Inferior parietal cortex (tissue), 1 donor: ENCODE measurements around the gene PLA2G15.

Source experiments
- DNase-seq: peaks from one replicate; pipeline ENCODE4 v3.0.0-alpha.2; 2016; ENCODE audit errors: extremely low spot score

PLA2G15 gene, protein sequence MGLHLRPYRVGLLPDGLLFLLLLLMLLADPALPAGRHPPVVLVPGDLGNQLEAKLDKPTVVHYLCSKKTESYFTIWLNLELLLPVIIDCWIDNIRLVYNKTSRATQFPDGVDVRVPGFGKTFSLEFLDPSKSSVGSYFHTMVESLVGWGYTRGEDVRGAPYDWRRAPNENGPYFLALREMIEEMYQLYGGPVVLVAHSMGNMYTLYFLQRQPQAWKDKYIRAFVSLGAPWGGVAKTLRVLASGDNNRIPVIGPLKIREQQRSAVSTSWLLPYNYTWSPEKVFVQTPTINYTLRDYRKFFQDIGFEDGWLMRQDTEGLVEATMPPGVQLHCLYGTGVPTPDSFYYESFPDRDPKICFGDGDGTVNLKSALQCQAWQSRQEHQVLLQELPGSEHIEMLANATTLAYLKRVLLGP

DNA sequence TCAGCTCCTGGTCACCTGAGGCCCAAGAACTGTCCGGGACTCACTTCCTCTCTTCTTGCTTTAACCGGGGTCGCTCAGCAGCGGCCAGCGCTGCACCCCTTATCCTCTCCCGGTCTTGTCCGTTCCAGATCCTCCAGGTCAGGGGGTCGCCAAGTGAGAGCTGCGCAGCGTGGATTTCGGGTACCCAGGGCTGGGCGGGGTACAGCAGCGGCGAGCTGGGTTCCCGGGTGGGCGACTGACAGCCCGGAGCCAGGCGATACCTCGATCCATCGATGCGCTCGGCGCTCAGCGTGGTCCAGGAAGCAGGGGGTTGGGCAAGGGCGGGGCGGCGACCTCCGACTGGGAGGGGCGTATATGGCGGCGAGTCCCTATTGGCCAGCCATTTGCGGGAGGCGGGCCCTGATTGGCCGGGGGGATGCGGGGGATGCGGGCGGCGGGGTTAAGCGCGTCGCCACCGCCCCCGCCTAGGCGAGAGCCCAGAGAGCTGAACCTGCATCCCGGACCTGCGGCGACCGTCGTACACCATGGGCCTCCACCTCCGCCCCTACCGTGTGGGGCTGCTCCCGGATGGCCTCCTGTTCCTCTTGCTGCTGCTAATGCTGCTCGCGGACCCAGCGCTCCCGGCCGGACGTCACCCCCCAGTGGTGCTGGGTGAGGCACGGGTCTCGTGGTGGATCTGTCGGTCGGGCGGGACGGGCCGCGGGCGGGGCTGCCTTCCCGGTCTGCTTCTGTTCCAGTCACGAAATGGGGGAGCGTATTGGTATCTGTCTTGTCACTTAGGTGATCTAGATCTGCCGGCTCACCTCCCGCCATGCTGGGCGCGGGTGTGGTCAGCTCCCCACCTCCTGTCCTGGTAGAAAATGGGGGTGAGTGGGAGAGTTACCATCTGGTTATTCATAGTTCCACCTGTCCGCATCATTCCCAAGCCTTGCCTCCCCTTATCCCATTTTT lies at the start of gene PLA2G15:
TSS of gene PLA2G15 (plus strand) at position 471 of the 951 bp plus-strand sequence. CDS start at position 525, 54 bp downstream.
- DNase-seq = peak; percentile 84

DNA sequence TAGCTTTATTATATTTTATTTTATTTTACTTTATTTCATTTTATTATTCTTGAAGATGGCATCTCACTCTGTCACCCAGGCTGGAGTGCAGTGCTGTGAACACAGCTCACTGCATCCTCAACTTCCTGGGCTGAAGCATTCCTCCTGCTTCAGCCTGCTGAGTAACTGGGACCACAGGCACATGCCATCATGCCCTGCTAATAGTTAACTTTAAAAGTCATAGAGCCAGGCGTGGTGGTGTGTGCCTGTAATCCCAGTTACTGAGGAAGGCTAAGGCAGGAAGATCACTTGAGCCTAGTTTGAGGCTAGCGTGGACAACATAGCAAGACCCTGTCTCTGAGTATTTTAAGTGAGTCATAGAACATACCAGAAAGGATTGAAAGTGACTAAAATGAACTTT lies 47.9 kb upstream of the PLA2G15 start:
- DNase-seq = no peak

DNA sequence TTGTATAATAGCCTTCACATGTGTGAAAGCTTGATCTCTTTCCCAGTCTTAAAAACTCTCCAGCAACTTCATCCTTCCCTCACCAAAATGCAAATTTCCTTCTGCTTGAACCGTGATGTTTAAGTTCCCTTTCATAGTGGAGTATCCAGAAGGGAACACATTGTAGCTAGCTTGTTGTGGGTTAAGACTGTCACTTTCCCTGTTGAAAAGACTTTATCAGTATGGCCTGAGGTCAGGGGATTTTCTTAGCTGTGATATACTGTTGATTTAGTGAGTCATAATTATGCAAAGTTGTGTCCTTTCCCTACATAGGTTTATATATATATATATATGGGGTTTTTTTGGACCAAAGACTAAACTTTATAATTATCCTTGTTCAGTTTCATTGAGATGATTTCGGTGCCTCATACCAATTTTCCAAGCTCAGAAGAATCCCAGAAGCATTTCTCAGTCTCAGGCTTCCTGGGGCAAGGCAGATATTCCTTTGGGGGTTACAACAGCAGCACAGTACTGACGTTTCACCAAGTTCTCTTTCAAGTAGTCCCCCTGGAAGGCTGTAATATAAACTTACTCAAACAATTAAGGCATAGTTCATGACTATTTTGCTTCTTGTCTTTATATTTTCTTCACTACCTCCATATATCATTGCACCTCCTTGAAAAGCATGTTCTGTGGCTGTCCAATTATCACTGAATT lies 44.9 kb upstream of the PLA2G15 start:
- DNase-seq = no peak

DNA sequence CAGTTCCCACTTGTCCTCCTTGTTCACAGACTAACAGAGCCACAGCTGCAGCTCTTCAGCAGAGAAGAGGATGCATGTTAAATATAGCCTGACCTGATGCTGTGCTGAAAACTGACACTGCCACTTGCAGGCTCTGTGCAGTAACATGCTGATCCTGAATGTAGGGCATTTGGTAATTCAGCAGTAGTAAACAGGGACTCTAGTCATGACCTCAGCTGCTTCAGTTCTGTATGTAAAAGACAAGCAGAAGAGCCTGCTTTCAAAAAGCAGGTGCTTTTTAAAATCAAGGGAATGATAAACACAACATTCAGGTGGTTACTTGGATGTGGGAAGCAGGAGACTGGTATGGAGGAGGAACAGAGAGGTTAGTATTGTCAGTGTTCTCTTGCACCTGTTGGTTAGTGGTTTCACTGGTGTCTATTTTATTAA lies 43.1 kb upstream of the PLA2G15 start:
- peak; percentile 23 for DNase-seq

DNA sequence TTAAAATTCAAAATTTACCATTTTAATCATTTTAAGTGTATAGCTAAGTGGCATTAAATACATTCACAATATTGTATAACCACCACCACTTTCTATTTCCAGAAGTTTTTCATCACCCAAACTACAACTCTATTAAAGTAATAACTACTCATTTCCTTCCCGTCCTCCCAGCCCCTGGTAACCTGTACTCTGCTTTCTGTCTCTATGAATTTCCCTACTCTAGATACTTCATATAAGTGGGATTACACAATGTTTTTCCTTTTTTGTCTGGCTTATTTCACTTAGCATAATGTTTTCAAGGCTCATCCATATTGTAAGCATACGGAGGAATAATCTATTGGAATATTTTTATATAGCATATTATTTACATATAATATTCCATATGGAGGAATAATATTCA lies 38.9 kb upstream of the PLA2G15 start:
- DNase-seq = no peak

DNA sequence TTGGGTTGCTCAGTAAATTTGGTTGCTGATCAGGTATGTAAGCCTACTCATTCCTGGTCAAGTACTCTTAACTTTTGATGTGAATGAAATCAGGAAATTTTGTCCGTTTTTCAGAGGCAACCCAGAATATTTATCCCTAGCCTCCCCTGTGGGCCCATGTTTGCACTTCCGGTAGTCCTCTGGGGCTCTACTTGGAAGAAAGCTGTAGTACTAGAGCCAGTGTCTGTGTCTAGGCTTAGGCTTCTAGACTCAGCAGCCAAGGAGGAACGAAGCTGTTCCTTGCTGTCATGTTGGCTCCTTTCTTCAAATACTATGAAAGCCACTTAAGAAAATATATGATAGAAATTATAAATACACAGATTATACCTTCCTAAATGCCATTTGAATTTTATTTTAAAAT lies 30.4 kb upstream of the PLA2G15 start:
- no peak for DNase-seq

DNA sequence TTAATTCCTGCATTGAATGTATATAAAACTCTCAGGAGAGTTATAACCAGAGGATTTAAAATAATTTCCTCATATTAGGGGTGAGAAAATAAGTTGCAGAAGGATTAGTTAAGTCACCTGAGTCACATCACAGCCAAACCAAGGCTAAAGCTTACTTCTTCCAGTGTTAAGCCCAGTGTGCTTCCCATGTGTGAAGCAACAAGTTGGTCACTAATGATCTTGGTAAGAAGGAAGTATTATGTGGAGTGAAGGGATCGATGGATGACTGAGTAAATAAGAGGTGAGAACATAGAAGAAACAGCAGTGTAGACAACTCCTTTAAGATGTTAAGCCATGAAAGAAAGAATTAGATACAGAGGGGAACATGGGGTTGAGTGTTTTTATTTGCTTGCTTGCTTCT lies 29.9 kb upstream of the PLA2G15 start:
- no peak for DNase-seq

DNA sequence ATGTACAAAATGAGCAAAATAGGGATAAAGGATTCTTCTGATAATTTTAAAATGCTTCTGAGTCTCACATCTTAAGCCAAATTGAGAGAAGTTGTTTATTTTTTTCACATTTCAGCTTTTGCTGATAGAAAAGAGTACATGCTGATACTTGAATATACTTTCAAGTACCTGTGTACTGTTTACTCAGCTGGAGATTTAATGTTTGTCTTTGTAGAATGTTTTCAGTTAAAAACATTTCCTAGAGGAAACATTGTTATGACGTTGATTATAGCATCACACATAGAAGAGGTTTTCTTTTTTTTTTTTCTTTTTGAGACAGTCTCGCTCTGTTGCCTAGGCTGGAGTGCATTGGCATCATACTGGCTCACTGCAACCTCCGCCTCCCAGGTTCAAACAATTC lies 28.9 kb upstream of the PLA2G15 start:
- DNase-seq = no peak

DNA sequence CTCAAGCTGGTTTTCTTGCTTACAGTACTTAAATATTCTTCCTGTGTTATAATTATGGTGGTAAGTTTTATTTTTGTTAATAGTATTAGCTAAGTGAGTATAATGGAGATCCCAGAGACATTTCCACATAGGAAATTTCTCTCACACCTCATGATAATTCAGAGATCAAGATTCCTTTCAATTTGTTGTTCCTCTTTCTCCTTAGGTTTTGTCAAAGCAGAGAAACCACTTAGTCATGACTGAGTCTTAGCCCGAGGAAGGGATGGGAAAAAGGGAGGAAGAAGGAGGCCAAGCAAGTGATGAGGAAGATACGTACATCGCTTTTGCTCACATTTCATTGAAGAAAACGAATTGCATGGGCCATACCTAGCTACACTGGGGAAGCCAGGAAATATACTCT lies 27.7 kb upstream of the PLA2G15 start:
- no peak for DNase-seq

DNA sequence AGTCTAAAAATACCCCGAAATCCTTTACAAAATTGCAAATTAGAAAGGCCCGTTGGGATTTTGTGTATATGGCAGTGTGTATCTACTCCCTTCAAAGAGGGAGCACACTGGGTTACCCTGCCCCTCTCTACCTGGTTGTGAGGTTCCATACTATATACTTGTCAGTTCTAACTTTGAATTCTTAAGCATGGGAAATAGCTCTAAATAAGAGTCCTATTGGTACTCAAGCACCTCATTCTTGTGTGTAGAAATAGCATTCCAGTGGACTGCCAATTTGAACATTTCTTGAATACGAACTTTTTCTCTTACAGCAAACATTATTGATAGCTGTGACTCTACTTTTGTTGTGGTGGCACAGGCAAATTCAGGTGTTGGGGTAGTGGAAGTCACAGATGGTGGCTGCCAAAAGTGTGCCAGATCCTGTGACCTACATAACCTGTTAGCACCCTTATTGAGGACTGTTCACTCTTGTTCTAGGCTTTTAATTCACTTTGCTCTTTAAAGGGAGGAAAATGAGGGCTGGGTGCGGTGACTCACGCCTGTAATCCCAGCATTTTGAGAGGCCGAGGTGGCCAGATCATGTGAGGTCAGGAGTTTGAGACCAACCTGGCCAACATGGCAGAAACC lies 25.3 kb upstream of the PLA2G15 start:
- no peak for DNase-seq

DNA sequence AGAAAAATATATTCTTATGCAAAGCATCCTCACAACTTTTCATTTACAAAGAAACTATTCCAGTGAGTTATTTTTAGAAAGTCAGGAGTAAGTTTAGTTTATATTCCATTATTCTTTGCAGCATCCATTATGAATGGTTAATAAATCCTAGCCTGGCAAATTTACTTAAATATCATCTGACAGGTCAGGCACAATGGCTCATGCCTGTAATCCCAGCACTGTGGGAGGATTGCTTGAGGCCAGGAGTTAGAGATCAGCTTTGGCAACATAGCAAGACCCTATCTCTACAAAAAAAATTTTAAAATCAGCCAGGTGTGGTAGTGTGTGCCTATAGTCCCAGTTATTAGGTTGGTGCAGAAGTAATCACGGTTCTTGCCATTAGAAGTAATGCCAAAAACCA lies 22.1 kb upstream of the PLA2G15 start:
- no peak for DNase-seq

DNA sequence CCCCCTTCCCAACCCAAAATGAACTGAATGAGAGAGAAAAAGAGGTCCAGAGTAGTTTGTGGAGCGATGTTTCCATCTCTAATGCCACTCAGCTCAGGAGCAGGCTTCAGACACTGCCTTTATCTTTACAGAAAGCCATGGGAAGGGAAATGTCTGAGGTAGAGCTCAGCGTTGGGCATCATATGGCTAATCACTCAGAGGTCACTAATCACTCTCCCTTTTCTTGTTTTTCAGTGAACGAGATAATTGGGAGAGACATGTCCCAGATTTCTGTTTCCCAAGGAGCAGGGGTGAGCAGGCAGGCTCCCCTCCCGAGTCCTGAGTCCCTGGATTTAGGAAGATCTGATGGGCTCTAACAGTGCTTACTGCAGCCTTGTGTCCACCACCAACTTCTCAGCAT lies 19.1 kb upstream of the PLA2G15 start:
- no peak for DNase-seq

DNA sequence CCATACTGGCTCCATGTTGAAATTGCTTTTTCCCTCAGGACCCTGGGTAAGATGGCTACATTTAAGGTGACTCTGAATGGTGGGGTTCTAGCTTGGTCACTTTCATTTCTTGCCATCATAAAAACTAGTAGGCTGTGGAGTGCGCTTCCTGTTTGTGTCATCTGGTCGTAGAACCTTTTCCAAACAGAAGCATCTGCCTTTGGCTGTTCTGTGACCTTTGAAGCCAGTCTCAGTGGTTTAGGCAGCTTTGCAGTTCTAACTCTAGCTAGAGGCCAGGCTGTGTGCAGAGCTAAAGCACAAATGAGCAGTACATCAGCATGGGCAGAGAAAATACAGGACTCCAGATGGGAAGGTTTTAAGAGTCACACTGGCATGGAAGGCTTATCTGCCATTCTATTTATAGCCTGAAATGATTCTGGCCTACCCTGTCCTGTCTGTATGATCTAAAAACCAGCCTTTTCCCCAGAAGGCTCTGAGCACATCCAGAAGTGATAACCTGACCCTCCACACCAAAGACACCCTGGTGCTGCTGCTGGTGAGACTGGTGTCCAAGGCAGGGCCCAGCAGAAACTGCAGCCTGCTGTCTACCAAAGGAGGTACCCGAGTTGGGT lies 17.9 kb upstream of the PLA2G15 start:
- DNase-seq = no peak

DNA sequence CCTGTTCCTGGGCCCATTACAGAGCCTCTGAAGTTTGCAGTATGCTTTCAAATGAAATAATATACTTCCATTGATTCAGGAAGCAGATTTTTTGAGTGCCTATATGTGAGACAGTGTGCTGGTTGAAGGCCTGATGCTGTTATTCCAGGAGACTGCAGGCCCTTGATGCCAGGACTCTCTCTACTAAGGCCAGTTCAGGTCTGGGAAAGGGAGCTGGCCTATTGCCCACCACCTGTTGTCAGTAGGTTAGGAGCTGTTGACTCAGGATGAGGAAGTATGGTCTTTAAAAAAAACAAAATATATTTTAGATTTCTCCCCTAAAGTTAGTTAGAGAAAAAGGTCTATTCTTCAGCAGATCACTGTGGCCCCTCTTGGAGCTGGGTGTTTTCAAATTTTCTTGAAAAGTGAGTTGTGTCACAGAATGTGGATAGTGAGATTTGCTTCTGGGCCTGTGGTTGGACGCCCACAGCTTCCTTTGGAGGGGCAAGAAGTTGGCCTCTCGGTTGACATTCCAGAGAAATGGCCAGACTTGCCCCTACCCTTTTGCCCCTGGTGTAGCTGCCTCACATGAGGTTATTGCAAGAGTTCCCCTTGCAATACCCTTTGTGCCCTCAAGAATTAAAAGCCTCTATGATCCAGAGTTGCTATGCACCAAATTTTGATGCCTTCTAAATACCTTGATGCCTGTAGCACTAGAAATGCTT lies 17.2 kb upstream of the PLA2G15 start:
- no peak for DNase-seq

DNA sequence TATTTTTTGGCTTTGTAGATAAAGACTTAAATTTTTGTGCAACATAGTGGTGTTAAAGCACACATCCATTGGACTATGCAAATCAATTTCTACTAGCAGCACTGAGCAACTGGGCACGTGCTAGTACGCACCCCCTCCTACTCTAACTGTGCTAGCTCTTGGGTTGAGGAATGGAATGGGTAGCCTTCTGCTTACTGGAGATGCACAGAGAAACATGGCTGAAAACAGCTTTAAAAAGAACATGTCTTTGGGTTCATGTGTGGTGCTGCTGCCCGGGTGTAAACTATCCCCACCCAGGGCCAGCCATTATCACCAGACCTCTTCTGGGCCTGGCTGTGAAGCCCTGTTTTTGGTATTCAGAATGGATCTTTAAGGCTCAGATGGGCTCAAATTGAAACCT lies 16.5 kb upstream of the PLA2G15 start:
- DNase-seq = no peak

DNA sequence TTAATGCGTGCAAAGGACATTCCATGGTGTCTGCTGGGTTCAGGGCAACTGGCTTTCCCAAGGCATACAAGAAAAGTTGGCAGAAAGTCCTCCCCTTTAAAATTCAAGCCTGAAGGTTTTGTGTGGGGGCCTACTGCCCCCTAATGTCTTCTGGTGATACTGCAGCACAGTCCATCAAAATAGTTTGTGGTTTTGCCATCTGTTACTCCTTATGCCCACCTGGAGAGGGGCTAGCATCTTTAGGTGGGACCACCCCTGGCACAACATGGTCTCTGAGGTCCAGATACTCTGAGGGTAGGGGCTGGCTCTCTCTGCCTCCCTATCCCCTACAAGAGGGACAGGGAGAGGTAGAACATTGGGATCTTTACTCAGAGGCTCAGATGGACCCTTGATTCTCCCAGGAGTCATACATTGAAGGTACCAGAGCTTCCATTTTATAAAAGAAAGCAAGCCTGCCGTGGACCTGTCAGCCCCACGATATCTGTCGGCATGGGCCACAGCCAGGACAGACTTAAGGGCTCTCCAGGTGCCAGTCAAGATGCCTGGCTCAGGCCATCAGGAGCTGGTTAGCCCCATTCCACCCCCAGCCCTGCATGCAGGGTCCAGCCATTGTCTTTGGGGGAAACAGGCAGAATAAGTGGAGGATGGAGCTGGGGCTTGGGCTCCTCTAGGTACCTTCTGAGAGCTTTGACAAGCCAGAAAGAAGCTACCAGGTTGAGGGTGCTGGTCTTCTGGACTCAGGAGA lies 15.6 kb upstream of the PLA2G15 start:
- DNase-seq = peak; percentile 91

DNA sequence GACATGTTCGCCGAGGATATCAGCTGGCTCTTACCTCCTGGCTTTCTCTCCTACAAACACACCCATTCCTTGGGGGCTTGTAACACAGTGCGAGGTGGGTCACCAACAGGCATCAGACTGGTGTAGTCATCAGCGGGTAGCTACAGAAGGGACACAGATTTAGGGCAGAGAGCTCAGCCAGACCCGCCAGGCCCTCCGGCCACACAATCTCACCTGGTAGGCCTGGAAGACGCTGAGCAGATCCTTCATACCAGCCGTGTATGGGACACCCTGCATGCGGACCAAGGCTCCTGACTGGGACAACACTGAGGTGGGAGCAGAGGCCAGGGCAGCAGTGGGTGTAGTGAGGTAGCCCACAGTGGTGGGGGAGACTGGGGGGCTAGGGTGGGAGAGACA lies 15.0 kb upstream of the PLA2G15 start:
- DNase-seq = no peak

DNA sequence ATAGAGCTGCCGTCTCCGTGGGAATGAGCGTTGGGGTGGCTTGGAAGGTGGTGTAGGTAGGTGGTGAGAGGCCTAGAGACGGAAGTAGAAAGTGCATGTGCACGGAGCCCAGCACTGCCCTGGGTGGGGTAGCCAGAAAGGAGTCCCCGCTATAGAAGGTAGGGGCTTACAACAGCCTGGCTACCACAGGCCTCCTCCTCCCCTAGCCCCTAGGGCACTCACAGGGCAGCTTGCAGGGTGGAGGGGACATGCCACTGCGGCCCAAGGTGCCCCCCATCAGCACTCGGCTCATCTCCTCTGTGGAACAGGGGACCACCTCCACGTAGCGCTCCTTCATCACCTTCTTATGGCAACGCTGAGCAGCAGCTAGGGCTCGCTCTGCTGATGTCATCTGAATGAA lies 14.2 kb upstream of the PLA2G15 start:
- no peak for DNase-seq

DNA sequence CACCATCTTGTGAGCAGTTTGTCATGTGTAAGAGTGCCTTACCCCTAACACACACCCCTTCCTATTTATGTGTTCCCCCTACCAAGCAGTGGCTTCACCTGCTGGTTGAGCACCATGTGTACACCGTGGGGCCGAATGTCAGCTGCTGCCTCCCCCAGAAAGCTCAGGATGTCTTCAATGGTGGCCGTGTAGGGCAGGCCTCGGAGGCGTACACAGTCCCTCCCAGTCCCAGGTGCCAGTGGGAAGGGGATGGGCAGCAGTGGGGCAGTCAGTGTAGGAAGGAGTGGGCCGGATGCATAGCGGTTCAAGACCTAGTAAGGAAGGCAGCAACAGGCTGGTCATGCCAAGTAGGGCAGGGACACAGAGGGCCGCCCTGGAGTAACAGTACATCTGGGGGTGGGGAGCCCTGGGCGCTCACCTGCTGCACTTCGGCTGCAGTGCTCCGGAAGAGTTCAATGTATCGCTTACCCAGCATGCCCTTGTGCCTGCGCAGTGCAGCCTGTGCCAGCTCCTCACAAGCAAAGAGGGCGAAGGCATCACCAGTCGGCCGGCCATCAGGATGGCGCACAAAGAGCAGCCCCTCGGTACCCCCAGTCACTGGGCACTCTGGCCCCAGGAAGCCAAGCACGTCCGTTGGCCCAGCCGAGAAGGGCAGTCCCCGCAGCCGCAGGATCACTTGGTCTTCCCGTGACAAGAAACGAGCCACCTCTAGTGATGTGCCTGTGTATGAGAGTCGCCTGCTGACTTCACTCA lies 13.6 kb upstream of the PLA2G15 start:
- no peak for DNase-seq
